HUES6 (cell line): ENCODE measurements around the gene OMA1.

Experiments used
- H3K27ac ChIP-seq: 2 replicates; pipeline ENCODE4 v1.7.0; 2013; ENCODE audit warnings: low read depth, mild to moderate bottlenecking, low read length, inconsistent platforms
- H3K27me3 ChIP-seq: 2 replicates; pipeline ENCODE4 v1.6.1; 2013; ENCODE audit warnings: low read length; ENCODE audit not compliant: control insufficient read depth, insufficient read depth
- H3K36me3 ChIP-seq: 2 replicates; pipeline ENCODE4 v1.6.1; 2013; ENCODE audit warnings: low read length; ENCODE audit not compliant: control insufficient read depth, insufficient read depth
- H3K4me1 ChIP-seq: 2 replicates; pipeline ENCODE4 v1.6.1; 2013; ENCODE audit warnings: low read length; ENCODE audit not compliant: control insufficient read depth, insufficient read depth
- H3K4me3 ChIP-seq: 2 replicates; pipeline ENCODE4 v1.5.1; 2013; ENCODE audit warnings: low read depth, low read length
- H3K9ac ChIP-seq: one replicate; pipeline ENCODE4 v1.6.1; 2013; ENCODE audit warnings: mild to moderate bottlenecking, low read length
- H3K9me3 ChIP-seq: 2 replicates; pipeline ENCODE4 v1.6.1; 2013; ENCODE audit warnings: low read depth, low read length; ENCODE audit not compliant: control insufficient read depth, insufficient read depth

OMA1 gene

DNA sequence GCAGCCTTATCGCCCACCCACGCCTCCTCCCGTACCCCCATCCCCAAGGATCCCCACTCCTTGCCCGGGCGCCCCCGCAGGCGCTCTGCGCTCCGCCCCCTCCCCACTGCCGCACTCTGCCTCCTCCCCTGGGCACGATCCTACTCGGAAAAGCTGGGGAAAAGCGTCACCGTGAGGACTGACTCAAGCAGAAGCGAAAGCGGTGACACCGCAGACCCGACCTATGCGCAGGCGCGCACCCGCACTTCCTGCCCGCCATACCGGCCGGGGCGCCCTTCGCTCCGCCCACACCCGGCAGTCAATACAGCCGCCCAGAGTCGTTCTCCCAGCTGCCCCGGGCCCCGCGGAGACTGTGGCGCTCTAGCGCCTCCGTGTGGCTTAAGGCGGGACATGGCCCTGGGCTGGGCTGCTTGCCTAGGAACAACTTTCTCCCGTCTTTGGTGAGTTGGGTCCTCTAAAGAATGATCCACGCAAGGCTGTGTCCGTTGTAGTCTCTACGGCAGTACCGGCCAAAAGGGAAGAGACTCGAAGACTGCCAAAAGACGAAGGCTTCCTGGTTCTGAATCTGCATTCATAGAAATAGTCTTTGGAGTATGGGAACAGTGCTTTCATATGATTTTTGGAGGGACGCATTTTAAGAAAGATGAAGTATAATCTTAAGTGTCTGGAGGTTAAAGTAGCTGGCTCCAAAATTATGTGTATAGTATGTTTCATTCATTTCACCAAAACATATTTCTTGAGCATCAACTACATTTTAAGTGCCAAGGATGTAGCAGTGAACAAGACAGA, at the start of gene OMA1:
OMA1 (minus strand) TSS at position 207 of the 789 bp plus-strand sequence. CDS start 7,432 bp downstream, outside the sequence.
- H3K36me3 ChIP-seq: no peaks in the 10 kb centered on the region
- H3K4me3 ChIP-seq: peak within 1 kb of the TSS; percentile 88
- H3K9ac ChIP-seq: peak within 1 kb of the TSS; percentile 81
- H3K9me3 ChIP-seq: no peaks in the 10 kb centered on the region
- H3K4me1 ChIP-seq: peaks cover 4% of the 10 kb centered on the region; the same call in 1 of the 2 replicates
- H3K27me3 ChIP-seq: no peaks in the 10 kb centered on the region
- peak within 1 kb of the TSS; percentile 68; the same call in 1 of the 2 replicates for H3K27ac ChIP-seq

DNA sequence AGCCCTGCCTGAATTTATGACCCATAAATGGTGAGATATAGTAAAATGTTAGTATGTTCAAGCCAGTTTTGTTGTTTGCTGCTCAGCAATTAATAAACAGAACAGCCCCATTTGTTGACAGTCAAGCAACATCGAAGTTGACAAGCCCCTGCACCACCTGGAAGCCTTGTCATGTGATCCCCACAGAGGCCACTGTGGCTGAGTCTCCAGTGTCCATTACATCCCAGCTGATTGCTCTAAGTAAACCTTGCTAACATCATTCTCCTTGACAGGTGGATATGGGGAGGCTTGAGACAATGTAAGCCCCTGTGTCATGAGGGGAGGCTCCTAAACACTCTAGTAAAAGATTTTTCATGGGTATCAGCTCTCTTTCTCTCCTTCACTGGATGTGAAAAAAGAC, 48.0 kb upstream of the OMA1 start:
- no peaks in the 10 kb centered on the region; the same call in 1 of the 2 replicates for H3K4me1 ChIP-seq
- H3K4me3 ChIP-seq: no peak overlapping the region
- no peaks in the 10 kb centered on the region for H3K9me3 ChIP-seq
- H3K27ac ChIP-seq: no peak overlapping the region
- no peak overlapping the region for H3K9ac ChIP-seq
- H3K27me3 ChIP-seq: no peaks in the 10 kb centered on the region; the same call in 1 of the 2 replicates
- no peaks in the 10 kb centered on the region for H3K36me3 ChIP-seq

DNA sequence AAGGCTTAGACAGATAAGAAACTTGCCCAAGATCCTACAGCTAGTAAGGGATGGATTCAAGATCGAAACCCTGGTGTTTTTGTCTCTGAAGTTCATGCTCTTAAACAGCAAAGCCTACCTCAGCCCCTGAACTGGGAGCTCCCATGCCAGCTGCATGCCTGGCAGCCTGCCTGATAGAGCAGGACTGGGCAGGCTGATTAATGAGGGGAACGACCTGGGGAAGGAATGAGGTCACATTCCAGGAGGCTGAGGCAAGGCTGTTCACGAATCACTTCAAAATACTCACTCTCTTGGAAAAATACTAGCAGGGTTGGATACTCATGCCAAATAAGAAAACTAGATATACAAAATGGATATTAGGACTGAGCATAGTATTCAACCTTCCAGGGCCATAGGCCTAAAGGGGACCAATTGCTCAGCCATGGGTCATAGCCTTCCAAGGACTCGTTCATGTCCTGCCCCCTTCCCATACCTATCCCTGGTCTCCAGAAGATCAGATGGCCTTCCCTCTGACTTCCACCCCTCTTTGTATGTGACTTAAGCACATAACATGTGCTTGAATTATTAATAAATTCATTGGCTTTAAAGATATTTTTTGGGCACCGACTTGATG, 46.1 kb upstream of the OMA1 start:
- no peaks in the 10 kb centered on the region; the same call in 1 of the 2 replicates for H3K4me1 ChIP-seq
- H3K4me3 ChIP-seq: no peak overlapping the region
- H3K27ac ChIP-seq: no peak overlapping the region
- no peaks in the 10 kb centered on the region for H3K36me3 ChIP-seq
- no peaks in the 10 kb centered on the region; the same call in 1 of the 2 replicates for H3K27me3 ChIP-seq
- H3K9ac ChIP-seq: no peak overlapping the region
- no peaks in the 10 kb centered on the region for H3K9me3 ChIP-seq

DNA sequence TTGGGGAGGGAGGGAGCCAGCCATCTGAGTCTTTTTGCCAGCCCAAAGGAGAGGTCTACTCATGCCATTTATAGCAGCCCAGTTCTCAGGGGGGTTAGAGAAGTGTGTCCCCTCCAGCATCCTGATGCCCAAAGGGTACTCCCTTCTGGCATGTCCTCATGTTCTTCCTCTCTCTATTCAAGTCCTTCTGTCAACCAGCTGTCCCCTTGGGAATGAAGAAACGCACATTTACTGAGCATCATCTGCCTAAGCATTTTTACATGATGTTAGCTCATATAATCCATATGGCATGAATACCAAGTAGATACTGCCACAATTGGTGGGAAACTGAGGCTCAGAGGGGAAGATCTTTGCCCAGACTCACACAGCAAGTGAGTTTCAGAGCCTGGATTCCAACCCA, 45.3 kb upstream of the OMA1 start:
- no peak overlapping the region for H3K9ac ChIP-seq
- H3K9me3 ChIP-seq: no peaks in the 10 kb centered on the region
- H3K27ac ChIP-seq: no peak overlapping the region
- no peaks in the 10 kb centered on the region; the same call in 1 of the 2 replicates for H3K4me1 ChIP-seq
- H3K4me3 ChIP-seq: no peak overlapping the region
- no peaks in the 10 kb centered on the region for H3K36me3 ChIP-seq
- H3K27me3 ChIP-seq: no peaks in the 10 kb centered on the region; the same call in 1 of the 2 replicates

DNA sequence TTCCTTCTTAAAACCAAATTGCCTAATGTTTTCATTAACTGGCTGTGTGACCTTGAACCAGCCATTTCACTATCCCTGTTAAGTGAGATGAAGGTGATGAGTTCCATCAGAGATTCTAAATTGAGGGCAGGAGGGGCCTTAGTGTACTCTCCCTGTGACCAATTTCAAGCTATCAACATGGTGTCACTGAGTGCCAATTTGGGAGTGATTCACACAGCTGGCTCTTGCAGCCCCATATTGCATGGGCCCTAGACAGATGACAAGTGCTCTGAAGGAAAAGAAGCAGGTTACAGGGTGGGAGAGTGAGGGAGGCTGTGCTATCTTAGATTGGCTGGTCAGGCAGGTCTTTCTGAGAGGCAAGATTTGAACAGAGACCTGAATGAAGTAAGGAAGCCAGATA, 43.5 kb upstream of the OMA1 start:
- no peaks in the 10 kb centered on the region for H3K9me3 ChIP-seq
- no peak overlapping the region for H3K4me3 ChIP-seq
- no peaks in the 10 kb centered on the region for H3K36me3 ChIP-seq
- no peak overlapping the region for H3K27ac ChIP-seq
- no peaks in the 10 kb centered on the region; the same call in 1 of the 2 replicates for H3K4me1 ChIP-seq
- no peak overlapping the region for H3K9ac ChIP-seq
- H3K27me3 ChIP-seq: no peaks in the 10 kb centered on the region; the same call in 1 of the 2 replicates

DNA sequence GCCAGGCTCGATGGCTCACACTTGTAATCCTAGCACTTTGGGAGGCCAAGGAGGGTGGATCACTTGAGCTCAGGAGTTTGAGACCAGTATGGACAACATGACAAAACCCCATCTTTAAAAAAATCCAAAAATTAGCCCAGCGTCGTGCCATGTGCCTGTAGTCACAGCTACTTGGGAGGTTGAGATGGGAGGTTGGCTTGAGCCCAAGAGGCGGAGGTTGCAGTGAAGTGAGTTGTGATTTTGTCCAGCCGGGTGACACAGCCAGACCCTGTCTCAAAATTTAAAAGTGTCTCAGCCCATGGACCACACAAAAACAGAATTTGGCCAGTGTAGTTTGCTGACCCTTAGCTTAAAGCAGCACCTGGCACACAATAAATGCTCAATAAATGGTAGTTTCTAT, 41.9 kb upstream of the OMA1 start:
- no peaks in the 10 kb centered on the region for H3K9me3 ChIP-seq
- peaks cover 6% of the 10 kb centered on the region; the same call in 1 of the 2 replicates for H3K4me1 ChIP-seq
- H3K27me3 ChIP-seq: no peaks in the 10 kb centered on the region; the same call in 1 of the 2 replicates
- no peak overlapping the region for H3K27ac ChIP-seq
- no peak overlapping the region for H3K4me3 ChIP-seq
- H3K9ac ChIP-seq: no peak overlapping the region
- H3K36me3 ChIP-seq: no peaks in the 10 kb centered on the region

DNA sequence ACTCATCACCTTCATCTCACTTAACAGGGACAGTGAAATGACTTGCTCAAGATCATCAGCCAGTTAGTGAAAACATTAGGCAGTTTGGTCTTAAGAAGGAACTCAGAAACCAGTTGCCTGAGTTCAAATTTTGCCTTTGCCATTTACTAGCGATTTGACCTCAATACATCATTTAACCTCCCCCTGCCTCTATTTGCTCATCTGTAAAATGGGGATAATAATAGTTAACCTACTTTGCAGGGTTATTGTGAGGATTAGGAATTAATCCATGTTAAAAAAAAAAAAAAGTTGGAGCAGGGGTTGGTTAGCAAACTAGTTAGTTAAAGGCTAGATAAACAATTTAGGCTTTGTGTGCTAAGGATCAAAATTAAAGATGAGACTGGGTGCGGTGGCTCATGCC, 41.1 kb upstream of the OMA1 start:
- Histone ChIP-seq H3K36me3 (no peaks in the 10 kb centered on the region), H3K9ac (no peak overlapping the region), H3K27ac (no peak overlapping the region), H3K27me3 (no peaks in the 10 kb centered on the region; the same call in 1 of the 2 replicates), H3K4me1 (peaks cover 6% of the 10 kb centered on the region; the same call in 1 of the 2 replicates), H3K4me3 (no peak overlapping the region), H3K9me3 (no peaks in the 10 kb centered on the region)

DNA sequence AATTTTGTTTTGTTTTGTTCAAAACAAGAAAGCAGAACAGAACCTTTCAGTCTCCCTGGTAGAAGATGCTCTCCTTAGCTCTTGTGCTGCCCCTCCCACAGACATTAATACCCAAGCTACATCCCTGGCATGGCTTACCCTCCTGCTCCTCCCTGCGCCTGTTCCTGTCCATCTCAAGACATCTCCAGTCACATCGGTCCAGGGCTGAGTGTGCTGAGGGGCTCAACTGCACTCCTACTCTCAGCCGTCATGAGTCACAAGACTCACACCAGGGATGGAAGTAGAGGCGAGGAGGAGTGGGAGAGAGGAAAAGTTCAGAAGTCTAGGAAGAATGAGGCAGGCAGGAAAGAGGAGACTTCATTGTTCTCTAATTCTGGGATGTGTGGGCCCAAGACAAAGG, 39.7 kb upstream of the OMA1 start:
- no peaks in the 10 kb centered on the region for H3K9me3 ChIP-seq

DNA sequence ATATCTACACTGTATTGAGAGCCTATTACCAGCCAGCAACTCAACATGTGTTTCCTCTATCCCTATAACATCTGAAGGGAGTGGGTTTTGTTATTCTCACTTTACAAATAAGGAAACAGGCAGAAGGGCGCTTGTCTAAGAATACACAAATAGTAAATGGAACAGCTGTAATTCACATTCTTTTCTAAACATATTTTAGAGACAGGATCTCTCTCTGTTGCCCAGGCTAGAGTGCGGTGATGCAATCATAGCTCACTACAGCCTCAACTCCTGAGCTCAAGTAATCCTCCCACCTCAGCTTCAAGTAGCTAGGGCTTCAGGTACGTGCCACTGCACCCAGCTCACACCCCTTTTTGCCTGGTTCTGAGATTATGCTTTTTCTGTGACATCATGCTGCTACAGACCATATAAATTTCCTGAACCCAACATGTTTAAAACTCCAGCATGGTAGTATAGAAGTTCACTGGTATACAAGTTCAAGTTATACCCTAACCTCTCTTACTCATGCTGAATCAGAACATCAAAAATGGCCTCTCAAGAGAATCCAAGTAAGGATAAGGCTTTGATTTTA, 39.1 kb upstream of the OMA1 start:
- H3K4me3 ChIP-seq: no peak overlapping the region
- H3K27ac ChIP-seq: no peak overlapping the region
- no peaks in the 10 kb centered on the region for H3K36me3 ChIP-seq
- H3K27me3 ChIP-seq: no peaks in the 10 kb centered on the region
- H3K9ac ChIP-seq: no peak overlapping the region
- H3K4me1 ChIP-seq: peaks cover 6% of the 10 kb centered on the region; the same call in 1 of the 2 replicates
- no peaks in the 10 kb centered on the region for H3K9me3 ChIP-seq

More for the DNA sequence above, 39.7 kb upstream of the OMA1 start:
- no peaks in the 10 kb centered on the region for H3K27me3 ChIP-seq
- H3K27ac ChIP-seq: no peak overlapping the region
- peaks cover 6% of the 10 kb centered on the region; the same call in 1 of the 2 replicates for H3K4me1 ChIP-seq
- H3K9ac ChIP-seq: no peak overlapping the region
- H3K4me3 ChIP-seq: no peak overlapping the region
- H3K36me3 ChIP-seq: no peaks in the 10 kb centered on the region

DNA sequence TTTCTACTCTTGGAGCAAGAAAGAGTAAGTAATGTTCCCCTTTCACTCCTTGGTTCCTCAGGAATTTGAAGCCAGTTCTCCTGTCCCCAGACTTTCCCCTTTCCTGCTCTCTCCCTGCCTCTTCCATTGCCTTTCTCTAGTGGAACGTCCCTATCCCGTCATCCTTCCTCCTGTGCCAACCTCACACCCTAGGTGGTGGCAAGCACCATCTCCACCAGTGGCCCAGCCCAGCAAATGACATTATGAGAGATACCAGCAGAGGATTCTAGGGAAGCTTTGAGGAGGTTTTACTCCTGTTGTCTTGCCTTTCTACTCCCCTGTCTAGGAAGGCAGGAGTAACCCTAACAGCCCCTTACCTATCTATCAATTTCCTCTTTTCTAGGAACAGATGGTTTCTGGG, 38.6 kb upstream of the OMA1 start:
- no peaks in the 10 kb centered on the region for H3K36me3 ChIP-seq
- H3K27ac ChIP-seq: no peak overlapping the region
- H3K9me3 ChIP-seq: no peaks in the 10 kb centered on the region
- H3K27me3 ChIP-seq: no peaks in the 10 kb centered on the region
- no peak overlapping the region for H3K9ac ChIP-seq
- no peak overlapping the region for H3K4me3 ChIP-seq
- peaks cover 7% of the 10 kb centered on the region; the same call in 1 of the 2 replicates for H3K4me1 ChIP-seq
